Stimulated activated CD4-positive, alpha-beta T cell treated with anti-CD3 and anti-CD28 coated beads, Interleukin-1b, Interleukin-23, amount 100 ng/mL, for 24 hours (primary cell): Measurements from ENCODE around the gene GRIN2C.
"Not testable (repeated sequence)": the region's sequence is repeated elsewhere in the genome, so short reads cannot be mapped to it uniquely, and the experiment has no call there.

Experiments used
- DNase-seq, 4 experiments: peaks; one replicate each; pipeline ENCODE4 v3.0.0-alpha.2; 2020; ENCODE audit warnings: low read depth in 4 of 4, low spot score in 1 of 4

The GRIN2C gene

DNA sequence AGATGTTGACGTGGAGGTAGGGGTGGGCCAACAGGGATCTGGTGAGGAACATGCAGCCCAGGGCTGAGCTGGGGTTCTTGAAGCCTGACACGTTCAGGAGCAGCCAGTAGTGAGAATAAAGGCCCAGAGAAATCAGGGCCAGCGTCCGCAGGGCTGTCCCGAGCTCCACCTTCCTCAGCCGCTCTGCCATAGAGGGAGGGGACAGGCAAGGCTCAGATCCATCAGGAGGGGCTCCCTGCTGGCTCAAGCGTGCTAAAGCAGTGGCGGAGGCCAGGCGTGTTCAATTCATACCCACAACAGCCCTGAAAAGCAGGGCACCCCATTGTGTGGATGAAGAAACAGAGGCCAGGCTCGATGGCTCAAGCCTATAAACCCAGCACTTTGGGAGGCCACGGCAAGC lies 21.4 kb upstream of the GRIN2C start:
- DNase-seq, result no peak

DNA sequence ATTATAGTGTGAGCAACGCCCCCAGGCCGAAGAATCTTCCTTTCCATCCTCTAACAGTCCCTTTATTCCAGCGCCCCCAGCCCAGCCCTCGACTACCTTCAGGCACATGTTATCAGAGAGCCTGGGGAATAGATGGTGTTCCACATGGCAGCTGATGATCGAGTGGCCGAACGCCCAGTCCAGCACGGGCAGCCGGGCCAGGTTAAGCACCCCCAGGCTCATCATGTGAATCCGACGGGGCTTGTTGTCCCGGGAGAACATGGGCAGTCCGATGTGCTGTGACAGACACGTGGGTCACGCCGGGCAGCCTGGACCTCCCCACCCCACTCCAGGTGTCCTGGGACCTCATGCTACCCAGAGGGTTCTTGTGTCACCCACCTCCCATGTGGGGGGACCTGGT lies 19.6 kb upstream of the GRIN2C start:
- no peak for DNase-seq

DNA sequence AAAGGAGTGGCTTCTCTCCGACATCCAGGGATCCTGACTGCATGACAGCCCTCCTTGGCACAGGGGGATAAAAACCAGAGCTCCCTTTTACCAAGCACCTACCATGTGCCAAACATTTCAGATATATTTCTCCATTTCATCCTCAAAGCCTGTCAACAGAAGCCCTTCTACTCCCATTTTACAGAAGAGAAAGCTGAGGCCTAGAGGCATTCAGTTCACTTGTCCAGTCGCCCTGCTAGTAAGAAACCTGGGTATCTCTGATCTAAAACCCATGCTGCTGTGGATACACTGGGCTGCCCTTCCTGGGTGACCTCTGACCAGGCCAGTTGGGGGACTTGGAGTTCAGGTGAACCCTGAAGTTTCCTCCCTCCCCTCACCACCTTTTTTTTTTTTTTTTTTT lies 19.0 kb upstream of the GRIN2C start:
- no peak for DNase-seq

DNA sequence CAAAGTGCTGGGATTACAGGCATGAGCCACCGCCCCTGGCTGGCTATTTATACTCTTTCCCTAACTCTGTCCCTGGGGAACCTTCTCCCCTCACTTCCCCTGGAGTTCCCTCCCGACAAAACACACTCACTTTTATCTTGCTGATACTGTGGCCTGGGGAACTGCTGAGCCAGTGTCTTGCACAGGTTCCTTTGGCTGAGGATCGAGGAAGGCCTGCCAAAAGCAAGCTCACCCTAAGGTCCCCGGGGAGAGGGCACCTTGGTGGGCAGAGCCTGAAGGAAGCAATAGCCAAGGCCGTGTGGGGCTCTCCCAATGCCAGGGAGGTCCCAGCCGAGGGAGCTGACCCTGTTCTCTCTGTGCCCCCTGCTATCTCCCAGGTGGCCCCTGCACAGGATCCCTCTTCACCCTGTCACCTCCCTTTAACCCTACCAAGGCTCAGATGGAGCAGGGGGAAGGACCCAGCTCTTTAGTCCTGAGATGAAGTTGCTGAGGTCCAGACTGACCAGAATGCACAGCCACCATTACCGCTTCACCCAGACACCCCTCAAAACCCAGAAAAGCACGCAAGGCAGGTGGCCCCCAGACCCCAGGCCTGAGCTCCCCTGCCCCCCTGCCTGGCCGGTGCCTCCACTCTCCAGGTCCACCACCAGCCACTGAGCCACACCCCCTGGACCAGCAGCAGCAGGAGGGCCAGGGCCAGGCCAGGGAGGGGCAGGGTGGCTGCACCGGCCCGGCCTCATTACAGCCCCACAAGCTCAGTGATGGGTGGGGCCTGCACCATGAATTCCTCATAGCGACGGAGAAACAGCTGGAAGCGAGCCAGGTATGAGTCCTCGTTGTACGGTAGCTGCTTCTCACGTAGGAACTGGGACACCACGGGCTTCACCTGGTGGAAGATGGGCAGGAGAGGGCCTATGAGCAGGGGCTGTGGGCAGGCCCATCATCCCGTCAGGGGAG lies 18.2 kb upstream of the GRIN2C start:
- no peak for DNase-seq

DNA sequence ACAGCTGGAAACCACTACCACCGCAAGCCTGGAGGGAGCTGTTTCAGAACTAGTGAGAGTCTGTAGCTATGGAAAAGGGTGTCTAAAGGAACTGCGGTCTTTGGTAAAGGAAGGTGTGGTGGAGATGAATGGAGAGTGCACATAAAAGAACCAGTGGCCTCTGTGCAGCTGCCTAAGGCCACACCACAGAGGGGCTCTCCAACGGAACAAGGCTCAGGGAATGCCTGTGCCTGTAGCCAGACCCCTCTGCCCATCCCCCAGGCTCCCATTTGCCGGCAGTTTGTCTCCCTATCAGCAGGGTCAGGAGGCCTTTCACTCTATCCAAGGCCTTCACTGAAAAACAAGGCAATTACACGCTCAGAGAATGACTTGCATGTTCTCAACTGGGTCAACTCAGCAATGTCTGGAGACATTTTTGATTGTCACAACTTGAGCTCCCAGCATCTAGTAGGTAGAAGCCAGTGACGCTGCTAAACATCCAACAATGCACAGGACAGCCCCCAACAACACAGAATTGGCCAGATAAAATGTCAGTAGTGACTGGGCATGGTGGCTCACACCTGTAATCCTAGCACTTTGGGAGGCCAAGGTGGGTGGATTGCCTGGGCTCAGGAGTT lies 16.4 kb upstream of the GRIN2C start:
- DNase-seq, result no peak

DNA sequence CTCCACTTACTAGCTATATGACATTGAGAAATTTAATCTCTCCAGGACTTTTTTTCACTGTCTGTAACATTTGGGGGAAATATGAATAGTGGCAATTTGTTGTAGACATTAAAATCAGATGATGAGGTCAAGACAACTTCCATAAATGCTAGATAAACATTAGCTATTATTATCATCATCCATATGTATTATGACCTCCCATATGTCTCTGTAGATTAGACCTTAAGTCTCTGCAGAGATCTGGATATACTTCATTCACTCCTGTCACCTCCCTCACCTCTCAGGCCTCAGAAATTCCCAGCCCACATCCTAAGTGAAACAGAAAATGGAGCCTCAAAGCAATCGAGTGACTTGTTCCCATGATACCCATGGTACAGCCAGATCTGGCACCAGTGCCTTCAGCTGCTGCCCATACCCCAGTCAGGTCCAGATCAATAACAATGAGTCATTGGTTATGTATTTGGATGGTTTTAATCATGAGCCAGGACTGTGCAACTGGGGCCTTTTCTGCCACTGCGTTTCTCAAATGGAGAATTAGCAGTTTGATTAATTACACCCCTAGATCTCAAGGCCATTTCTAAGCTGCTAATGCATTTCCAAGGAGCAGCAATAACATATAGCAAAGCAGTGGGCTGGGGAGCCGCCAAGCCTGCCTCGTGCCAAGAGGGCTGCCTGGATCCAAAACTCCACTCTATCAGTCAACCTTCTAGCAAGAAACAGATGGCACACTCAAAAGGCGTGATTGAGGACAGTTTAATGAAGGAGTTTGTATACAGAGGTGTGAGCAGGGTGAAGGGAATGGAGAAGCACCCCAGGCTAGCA lies 15.7 kb upstream of the GRIN2C start:
- no peak for DNase-seq

DNA sequence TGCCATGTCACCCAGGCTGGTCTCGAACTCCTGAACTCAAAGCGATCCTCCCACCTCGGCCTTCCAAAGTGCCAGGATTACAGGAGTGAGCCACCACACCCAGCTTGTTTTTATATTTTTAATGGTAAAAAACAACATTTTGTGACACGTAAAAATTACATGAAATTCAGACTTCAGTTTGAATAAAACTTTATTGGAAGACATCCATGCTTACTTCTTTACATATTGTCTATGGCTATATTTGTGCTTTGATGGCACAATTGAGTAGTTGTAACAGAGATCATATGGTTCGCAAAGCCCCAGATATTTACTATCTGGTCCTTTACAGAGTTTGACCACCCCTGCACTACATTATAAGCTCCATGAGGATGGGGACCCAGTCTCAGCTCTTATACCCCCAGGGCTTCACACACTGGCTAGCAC lies 14.9 kb upstream of the GRIN2C start:
- DNase-seq, result no peak

DNA sequence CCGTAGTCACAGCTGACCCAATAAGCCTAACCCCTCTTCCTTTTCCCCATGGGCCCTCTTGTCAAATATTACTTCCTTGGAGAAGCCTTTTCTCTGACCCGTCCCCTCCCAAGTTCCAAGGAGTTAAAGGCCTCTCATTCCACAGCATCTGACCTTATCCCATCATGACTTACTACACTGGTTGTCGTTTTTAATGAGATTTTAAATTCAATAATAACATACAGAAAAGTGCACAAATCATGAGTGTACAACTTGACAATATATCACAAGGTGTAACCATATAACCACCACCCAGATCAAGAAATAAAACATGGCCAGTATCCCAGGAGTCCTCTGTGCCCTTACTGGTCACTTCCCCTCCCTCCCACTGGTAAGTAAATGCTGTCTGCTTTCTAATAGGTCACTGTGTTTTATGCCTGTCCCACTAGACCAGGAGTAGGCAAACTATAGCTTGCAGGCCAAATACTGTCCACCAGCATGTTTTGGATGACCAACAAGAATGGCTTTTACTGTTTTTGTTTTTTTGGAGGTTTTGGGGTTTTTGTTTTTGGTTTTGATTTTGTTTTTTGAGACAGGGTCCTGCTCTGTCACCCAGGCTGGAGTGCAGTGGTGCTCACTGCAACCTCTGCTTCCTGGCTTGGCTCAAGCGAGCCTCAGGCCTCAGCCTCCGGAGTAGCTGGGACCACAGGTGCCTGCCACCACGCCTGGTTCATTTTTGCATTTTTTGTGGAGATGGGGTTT lies 14.4 kb upstream of the GRIN2C start:
- DNase-seq, result no peak

DNA sequence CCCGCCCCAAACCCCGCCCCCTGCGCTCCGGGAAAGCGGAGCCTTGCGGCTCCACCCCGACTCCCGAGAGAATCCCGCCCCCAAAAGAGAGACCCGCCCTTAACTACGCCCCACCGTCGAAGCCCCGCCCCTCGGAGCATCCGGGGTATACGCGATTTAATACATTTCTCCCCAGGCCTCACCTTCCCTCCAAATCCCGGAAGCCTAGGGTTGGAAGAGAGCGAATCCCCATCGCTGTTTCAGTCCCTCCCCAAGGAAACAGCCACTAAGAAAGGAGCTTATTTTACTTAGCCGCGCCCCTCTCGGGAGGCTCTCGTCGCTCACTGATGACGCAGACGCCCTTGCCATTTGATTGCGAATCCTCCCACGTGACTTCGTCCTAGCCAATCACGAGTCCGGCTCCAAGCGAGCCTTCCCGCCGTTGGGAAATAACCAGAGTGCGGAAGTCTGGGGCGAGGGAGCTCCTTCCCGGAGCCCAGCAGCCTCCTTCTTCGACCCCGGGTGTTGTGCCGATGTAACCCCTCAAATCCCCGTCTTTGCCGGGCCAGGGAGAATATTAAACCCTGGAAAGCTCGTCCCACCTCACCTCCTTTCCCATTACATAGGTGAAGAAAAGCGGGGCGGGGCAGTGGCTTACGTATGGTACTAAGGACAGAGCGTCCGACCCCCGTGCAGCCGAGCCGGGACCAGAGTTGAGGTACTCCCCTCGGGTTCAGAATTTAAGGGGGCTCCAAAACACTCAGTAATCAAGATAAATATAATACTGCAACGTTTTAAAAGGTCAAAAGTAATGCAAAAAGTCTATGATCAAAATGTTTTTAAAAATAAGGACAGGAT lies 13.6 kb upstream of the GRIN2C start:
- DNase-seq, result peak; percentile 98 to 99 (median 98)

DNA sequence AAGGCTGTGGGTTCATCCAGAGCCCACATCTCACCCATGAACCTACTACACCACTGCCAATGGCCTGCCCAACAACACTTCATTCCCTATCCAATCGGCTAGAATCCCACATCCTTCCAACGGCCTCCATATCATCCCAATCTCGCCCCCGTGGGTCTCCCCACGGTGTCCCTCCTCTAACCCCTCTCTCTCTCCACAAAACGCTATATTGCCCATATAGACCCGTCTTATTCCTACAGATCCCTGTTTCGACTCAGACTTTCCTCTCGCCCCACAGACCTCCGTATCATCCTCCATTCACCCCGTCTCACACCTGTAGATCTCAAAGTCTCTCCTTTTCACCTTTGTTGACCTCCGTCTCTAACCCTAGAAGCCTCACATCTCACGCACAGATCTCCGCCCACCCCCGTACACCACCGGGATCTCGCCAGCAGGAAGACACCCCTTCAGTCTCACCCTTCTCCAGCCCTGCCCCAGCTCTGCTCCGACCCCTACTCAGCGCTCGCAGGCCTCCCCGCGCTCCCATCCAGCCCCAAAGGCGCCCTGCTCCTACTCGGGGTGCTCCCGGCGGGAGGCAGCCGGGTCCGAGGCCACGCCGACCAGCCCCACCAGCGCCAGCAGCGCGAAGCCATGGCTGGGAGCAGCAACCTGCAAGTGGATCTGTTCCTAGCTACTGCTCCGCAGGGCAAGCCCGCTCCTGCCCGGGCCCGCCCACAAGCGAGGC lies 12.8 kb upstream of the GRIN2C start, which contains the start of gene FDXR:
TSS of gene FDXR (minus strand) at position 682 of the 724 bp plus-strand sequence. CDS start at position 632, 50 bp downstream.
- DNase-seq, result no peak

DNA sequence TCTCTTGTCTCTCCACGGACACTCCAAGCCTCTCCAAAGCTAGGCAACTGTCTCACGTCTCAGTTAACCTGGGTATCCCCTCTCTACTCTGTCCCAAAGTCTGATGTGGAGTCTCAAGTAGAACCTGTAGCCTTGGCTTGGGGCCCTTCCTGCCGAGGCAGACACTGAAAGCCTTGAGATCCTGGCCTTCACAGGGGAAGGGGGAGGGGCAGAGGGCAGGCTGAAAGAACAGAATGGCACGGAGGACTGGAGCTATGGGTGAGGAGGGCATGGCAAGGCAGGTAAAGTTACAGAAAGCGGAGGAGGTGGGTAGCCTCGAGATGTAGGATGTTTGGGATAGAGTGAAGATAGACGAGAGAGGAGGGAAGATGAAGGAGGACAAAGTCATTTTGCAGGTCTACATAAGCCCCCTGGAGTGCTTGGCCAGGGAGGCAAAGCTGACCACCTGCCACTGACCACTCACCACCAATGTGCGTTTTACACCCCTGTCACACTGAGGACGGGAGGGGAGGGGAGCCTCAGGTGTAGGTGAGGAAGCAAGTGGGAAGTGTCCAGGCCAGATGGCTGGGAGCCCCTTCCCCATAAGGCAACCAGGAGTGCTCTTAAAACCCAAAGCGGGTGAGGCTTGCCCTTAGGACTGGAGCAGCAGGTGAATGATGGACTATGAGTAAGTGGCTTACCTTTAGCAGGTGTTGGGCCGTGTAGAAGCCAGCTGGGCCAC lies 11.8 kb upstream of the GRIN2C start:
- no peak for DNase-seq

DNA sequence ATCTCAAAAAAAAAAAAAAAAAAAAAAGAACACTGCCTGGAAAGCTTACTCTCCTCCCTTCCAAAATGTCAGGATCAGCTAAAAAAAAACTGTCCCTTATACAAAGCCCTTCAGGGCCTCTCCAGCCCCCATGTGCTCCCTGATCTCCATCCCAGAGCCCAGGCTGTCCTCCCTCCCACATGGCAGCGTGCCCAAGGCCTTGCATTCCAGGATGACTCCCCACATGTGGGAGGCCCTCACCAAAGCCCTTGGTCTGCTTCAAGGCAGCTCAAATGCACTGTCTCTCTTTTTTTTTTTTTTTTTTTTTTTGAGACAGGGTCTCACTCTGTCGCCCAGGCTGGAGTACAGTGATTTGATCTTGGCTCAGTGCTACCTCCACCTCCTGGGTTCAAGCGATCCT lies 10.8 kb upstream of the GRIN2C start:
- no peak for DNase-seq

DNA sequence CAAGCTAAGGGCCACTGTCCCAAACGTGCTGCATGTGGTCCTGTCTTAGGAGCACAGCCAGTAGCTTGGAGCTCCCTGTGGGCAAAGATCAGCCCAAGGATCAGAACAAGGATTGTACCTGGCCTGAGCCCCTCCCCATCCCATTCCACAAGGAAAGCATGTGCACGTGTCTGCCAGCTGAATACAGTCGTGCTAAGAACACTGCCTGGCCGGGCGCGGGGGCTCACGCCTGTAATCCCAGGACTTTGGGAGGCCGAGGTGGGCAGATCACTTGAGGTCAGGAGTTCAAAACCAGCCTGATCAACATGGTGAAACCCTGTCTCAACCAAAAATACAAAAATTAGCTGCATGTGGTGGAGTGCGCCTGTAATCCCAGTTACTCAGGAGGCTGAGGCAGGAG lies 10.3 kb upstream of the GRIN2C start:
- not testable (repeated sequence) for DNase-seq

DNA sequence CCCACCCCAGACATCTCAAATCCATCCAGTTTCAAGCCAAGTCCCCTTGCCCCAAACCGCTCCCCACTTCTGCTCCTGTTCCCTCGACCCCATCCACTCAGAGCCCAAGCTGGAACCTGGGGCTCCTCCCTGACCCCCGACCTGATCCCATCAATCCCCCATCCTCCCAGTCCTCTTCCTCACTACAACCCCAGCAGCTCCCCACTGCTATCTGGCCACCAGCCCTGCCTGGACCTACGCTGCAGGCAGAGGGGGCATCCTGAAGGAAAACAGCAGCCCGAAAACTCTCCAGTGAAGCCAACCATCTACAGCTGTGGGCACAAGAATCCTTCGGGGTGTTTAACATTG lies 9.2 kb upstream of the GRIN2C start:
- DNase-seq, result no peak

DNA sequence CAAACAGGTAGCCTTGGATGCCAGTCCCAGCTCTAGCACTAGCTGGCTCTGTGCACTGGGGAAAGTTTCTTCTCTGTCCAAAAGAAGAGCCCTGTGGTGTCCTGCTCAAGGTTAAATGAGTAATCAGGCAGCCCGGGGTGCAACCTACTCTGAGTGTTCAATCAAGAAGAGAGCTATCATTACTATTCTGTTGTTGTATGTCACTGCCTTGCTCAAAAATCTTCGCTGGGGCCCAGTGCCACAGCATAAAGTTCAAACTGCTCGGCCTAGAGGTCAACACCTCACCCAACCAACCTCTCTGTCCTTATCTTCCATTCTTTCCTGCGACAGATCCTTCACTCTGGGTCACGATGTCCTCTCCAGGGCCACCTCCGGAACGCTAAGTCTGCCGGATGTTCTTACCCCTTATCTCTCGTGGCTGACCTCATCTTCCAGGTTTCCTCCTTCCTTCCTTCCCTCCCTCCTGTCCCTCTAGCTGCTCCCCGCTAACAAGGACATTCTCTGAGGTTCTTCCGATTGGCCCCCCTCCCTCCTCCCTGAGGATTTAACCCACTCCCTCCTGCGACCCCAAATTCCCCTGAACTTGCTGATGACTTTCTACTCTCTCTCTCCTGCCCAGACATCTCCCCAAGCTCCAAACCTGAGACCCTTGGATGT lies 8.7 kb upstream of the GRIN2C start:
- no peak for DNase-seq

DNA sequence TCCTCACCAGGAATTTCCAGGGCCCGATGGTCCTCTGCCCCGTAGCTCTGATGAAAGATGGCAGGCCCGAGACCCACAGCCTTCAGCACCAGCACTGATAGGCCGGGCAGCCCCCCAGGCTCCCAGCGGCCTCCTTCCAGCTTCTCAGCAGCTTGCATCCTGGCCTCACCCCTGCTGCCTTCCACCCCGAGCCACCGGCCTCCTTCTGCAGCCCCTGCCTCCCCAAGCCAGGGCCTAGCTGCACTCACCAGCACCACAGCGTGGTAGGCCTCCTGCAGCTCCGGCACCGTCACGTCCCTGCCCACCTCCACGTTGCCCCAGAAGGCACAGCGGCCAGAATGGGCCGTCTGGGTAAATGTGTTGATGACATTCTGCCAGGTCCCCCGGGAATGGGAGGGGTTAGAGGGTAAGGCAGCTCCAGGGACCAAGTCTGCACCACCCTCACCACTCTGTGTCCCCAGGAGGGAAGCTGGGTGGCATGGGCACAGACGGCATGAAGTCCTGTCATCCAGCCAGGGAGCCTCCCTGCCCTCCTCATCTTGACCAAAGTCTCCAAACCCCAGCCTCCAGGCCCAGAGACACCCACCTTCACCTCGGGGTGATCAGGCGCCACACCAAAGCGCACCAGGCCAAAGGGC lies 6.6 kb upstream of the GRIN2C start:
- no peak for DNase-seq

DNA sequence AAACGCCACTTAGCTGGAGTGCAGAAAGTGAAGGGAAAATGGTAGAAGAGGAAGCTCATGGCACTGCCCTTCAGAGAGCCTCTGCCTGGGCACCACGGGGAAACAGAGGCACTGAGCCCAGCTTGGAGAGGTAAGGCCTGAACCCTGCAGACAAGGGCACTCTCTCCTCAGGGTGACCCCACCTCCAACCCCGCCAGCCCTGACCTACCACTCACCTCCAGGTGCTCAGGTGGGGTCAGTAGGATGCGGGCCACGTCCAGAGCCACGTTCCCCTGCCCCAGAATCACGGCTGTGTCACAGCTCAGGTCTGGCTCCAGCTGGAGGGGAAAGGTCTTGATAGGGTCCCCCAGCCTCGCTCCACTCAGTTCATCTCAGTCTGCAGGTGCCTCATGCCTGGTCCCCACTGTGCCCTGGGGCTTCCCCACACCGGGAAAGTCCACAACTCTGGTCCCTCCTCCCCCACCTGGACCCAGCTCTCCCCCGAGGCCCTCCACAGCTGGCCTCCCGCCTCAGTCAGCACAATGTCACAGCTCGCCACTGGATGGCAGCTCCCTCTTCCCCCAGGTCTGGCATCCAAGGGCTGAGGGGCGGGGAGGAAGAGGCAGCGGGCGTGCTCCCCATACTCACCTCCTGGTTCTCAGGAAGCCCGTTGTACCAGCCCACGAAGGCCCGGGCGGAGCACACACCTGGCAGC lies 6.0 kb upstream of the GRIN2C start:
- no peak for DNase-seq
